COLO668 (cell line): ENCODE measurements around the gene PSMD11.
"Not testable (repeated sequence)": the region's sequence is repeated elsewhere in the genome, so short reads cannot be mapped to it uniquely, and the experiment has no call there.

Experiments
- DNase-seq: peaks from one replicate; lab custom pipeline; 2025; ENCODE audit not compliant: unreplicated experiment; lab: John Stamatoyannopoulos, UW

Gene PSMD11

DNA sequence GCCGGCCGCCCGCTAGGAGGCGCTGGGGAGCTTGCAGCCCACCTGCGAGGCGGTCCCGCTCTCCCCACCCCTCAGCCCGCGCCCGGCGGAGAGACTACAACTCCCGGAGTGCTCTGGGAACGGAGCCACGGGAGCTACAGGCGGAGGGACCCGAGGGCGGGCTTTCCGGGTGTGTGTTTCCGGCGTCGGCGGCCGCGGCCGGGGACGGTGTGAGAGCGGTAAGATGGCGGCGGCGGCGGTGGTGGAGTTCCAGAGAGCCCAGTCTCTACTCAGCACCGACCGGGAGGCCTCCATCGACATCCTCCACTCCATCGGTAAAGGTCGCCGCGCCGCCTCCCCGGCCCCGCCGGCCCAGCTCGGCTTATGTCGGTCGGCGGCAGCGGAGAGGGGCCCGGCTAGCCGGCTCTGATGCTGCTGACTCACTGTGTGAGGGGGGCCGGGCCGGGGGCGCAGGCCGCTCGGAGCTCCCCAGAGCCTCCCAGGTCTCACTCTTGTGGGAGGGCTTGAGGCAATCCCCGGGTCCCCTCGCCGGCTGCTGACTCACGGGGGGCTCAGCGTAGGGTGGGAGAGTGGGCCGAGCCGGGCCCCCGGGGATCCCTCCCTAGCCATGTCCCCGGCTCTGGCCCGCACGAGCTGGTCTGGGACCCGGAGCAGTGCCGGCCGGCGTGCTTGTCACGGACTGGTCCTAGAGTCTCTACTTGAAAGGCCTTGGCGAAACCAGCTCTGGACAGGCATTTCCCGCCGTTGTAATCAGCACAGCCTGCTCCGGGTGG, at the start of gene PSMD11:
TSS of gene PSMD11 (plus strand) at position 210 of the 773 bp plus-strand sequence. CDS start at position 224, 14 bp downstream.
- DNase-seq, result peak; percentile 94

DNA sequence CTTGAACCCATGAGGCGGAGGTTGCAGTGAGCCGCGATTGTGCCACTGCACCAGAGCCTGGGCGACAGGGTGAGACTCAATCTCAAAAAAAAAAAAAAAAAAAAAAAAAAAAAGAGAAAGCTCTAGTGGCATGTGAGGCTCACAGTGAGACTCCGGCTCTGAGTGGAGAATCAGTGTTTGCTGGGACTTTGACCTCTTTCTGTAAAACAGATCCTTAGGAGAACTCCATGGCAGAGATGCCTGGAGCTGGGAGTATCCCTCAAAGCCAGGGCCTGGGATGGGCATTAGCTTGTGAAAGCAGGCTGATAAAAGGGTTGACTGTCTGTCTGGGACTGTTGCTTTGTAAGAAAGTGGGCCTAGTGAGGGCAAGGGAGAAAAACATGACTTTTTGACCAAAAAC, 48.0 kb upstream of the PSMD11 start:
- no peak for DNase-seq

DNA sequence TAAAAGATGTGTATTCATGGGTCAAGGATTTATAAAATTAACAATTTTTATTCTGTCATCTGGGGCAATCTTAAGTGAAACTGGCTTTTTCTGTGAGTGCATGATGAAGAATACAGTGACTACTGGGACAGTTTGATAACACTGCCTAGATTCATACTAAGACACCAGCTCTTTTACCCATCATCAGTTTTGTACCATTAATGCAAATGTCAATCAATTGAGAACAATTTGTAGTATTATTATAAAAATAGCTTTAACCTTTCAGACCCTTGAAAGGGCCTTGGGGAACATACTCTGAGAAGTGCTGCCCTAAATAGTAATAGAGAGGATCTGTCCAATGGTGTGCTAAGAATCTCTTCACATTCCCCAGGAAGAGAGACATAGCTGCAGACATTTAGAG, 45.4 kb upstream of the PSMD11 start:
- DNase-seq, result no peak

DNA sequence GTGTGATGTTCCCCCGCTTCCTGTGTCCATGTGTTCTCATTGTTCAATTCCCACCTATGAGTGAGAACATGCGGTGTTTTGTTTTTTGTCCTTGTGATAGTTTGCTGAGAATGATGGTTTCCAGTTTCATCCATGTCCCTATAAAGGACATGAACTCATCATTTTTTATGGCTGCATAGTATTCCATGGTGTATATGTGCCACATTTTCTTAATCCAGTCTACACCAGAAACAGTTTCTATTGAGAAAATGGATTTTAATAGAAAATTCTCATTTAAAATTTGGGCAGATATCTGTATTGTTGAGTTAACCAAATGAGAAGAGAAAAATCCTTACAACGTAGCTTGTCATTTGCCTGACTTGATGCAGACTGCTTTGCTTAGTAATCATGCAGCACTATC, 34.2 kb upstream of the PSMD11 start:
- DNase-seq, result not testable (repeated sequence)

DNA sequence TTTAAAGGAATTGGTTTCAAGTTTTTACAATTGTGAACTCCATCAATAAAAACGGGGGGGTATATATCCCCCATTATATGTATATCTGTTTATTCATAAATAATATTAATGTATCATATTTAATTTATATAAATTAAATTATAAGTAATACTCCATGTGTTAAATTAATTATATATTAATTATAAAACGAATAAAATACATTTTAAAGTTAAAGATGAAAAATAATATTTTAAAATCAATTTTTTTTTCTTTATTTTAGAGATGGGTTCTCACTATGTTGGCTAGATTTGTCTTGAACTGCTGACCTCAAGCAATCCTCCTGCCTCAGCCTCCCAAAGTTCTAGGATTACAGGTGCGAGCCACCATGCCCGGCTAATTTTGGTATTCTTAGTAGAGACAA, 17.4 kb upstream of the PSMD11 start:
- DNase-seq, result no peak

DNA sequence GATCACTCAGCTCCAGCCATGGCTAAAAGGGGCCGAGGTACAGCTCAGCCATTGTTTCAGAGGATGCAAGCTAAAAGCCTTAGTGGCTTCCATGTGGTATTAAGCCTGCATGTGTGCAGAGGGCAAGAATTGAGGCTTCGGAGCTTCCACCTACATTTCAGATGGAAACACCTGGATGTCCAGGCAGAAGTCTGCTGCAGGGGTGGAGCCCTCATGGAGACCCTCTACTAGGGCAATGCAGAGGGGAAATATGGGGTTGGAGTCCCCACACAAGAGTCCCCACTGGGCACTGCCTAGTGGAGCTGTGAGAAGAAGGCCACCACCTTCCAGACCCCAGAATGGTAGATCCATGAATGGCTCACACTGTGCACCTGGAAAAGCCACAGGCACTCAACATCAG, 14.7 kb upstream of the PSMD11 start:
- DNase-seq, result no peak

DNA sequence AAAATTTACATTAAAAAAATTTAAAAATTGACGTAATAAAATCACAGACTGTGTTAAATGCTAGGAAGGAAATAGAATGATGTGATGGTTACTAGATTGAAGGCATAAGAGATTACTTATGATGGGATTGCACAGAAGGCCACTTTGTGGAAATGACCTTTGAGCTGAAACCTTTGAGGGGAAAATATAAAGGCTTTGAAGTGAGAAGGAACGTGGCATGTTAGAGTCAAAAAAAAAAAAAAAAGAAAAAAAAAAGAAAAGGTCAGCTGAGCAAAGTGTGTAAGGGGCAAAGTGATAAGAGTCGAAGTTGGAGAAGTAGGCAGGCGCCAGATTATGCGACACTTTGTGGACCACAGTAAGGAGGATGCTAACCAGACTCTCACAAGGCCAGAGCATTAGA, 3.6 kb upstream of the PSMD11 start:
- DNase-seq, result no peak

DNA sequence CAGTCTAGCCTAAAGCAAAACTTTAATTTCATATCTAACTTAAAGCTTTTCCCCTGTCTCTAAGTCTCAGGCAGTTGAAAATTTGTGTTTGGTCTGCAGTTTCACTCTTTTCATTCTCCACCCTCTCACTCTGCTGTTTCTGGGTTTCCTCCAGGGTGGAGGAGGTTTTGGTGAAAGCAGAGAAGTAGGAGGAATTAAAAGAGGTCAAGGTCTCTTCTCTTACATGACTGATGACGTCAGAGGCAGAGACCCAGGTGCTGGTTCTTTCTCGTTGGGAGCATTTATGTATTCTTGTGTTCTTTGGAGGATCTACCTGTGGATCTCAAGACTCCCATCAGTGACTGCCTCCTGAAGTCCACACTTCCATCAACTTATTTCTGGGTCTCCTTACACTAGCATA, 2.4 kb upstream of the PSMD11 start:
- no peak for DNase-seq

DNA sequence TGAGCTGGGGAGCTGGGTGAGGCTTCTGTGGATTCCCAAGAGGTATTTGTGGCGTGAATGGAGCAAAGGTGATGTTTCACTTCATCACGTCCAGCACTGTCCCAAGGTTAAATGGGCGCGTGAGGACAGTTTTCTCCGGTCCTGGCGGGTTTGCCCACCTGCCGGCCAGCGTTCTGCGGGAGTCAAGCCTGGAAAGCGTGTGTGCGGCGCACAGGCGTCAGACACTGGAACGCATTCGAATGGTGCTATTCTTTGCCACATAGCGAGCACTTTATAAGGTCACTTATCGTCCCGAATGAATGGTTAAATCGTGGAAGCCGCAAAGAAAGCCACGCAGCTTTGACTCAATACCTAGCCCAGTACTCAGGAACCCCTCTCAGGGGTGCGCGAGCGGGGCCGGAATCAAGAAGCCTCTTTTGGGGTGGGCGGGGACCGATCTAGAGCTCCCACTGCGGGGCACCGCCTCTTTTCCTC, 446 bp upstream of the PSMD11 start:
- DNase-seq, result no peak

DNA sequence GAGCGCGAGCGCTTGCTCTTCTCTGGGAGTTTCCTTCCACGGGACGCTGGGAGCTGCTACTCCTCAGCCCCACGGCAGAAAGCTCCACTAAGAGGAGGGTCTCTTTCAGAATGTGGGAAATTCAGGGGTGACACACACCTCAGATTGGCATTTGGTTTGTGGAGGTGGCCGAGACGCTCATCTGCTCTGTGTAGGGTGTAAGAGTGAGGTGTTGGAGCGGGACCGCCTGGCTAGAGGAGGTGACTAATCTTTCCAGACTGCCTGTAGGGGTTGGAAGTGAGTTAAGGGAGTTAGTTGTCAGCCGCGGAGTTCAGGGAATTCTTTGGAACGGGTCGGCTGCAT, 735 bp downstream of the PSMD11 start:
- DNase-seq, result peak; percentile 16

DNA sequence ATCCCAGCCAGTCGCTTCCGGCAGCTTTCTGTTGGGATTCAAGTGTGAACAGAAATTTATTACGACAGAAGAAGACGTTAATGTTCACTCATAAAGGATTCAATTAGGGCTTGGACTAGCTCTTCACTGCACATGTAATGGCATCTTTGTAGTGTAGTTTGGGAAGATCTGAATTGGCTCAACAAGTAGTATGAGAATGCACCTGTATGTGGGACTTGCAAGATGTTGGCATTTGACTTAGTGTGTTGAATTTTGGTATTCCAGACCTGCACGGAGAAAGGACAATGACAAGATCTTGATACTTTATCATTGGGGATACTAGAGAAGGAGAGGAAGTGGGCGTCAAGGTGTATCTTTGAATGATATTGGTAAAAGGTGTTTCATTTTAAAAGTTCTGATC, 1.2 kb downstream of the PSMD11 start:
- no peak for DNase-seq

DNA sequence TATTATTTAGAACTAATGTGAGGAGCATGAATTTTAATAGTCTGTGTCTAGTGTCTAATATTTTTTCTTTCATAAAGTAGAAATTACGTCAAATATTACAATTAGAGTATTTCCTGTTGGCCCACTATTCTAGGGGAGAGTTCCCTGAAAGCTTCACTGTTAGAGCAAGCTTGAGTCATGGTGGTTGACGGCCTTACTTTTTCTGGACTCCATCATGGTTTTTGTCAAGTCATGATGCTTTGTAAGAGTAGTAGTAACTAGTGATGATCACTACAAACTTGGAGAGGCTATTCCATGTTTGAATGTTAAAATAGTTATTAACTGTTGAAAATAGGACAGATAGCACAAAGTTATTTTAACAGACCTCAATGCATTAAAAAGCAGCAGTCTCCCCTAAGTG, 1.7 kb downstream of the PSMD11 start:
- DNase-seq, result no peak

DNA sequence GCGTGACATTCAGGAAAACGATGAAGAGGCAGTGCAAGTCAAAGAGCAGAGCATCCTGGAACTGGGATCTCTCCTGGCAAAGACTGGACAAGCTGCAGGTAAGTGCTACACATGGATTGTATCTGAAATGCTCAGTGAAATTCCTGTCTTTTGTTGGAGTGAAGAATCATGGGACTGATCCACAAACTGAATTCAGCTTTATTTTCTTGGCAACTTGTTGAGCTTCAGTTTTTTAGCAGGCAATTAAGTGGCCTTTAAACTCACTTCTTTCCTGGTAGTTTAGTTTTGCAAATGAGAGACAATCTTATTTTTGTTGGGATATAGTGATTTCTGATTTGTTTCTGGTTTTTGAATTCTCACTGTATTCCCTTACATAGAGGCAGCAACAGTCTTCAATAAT, 2.6 kb downstream of the PSMD11 start:
- DNase-seq, result no peak

DNA sequence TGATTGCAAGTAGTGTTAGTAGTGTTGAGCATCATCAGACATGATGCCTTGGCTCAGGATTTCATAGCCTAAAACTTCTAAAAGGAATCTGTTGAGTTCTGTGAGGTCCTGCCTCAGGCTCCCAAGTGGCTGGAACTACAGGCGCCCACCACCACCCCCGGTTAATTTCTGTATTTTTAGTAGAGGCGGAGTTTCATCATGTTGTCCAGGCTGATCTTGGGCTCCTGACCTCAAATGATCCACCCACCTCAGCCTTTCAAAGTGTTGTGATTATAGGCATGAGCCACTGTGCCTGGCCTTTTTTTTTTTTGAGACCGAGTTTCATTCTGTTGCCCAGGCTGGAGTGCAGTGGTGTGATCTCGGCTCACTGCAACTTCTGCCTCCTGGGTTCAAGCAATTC, 5.7 kb downstream of the PSMD11 start:
- DNase-seq, result no peak

DNA sequence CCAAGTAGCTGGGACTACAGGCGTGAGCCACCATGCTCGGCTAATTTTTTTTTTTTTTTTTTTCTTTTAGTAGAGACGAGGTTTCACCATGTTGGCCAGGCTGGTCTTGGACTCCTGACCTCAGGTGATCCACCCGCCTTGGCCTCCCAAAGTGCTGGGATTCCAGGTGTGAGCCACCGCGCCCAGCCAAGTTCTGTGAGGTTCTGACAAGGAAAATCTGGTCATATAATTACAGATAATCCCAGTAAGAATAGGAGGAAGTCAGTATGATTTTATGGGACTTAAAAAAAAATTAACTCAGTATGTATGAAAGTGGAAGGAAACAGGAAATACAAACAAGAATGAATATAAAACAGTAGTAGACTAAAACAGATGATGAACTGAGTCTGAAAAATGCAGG, 6.1 kb downstream of the PSMD11 start:
- DNase-seq, result not testable (repeated sequence)

DNA sequence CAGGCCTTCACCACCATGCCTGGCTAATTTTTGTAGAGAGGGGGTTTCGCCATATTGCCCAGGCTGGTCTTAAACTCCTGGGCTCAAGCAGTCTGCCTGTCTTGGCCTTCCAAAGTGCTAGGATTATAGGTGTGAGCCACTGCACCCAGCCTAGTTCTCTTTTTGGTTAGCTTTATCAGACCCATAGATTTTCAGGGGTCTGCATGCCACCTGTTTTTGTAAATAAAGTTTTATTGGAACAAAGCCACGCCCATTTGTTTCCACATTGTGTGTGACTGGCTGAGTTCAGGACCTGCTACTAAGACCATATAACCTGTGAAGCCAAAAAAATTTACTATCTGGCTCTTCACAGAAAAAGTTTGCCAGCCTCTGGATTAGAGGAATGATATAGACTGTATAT, 7.6 kb downstream of the PSMD11 start:
- DNase-seq, result no peak

DNA sequence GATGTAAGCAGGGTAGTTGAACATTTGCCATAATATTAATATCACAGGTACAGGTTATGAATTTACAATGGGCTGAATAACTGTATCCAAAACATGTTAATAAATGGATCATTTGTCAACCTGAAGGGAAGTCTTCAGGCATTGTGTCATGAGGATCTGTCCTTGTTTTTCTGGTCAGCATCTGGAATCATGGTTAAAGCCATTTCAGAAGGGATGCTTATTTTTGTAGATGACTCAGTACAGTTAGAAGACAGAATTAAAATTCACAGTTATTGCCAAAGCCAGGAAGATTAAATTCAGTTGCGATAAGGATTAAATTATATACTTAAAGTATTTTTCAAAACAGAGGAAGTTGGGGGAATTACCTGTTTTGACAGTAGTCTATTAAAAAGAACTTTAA, 8.0 kb downstream of the PSMD11 start:
- no peak for DNase-seq

DNA sequence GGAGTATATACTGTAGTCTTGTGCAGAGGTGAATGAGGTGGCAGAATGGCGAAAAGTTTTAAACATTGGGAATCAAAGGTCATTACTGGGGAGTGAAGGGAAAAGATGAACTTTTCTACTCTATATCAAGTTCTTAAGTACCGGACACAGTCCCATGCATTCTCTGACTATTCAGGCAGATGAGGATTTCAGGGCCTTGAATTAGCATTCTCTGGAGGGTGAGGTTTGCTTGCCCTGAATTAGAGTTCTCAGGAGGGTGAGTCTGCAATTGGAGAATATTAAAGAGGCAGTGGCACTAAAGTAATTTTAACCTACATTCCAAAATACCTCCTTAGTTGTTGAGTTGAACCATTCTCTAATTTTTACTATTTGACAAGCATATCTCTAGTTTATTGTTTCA, 9.1 kb downstream of the PSMD11 start:
- DNase-seq, result no peak

DNA sequence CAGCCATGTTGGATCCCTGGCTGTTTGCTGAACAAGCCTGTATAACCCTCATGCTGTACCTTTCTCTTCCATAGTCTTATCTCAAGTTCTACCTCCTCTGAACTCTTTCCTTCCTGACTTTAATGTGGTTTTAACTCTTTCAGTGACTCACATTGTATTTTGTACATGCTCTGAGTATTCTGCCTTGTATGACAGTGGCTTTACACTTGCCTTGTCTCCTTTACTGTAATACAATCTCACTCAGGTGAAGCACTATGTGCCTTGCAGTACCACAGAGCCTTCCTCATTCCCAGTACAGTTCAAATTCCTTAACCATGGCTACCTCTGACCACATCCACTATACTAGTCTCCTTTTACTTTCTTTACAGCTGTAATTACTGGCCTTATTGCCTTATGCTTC, 14.1 kb downstream of the PSMD11 start:
- no peak for DNase-seq

DNA sequence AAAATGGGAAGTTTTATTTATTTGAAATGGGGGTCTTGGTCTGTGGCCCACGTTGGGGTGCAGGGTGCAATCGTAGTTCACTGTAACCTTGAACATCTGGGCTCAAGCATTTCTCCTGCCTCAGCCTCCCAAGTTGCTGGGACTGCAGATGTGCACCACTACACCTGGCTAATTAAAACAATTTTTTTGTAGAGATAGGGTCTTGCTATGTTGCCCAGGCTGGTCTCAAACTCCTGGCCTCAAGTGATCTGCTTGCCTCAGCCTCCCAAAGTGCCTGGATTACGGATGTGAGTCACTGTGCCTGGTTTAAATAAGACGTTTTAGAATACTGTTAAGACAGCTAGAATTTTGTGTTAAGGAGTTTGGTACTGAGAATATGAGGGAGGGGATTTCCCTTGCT, 15.7 kb downstream of the PSMD11 start:
- DNase-seq, result no peak

DNA sequence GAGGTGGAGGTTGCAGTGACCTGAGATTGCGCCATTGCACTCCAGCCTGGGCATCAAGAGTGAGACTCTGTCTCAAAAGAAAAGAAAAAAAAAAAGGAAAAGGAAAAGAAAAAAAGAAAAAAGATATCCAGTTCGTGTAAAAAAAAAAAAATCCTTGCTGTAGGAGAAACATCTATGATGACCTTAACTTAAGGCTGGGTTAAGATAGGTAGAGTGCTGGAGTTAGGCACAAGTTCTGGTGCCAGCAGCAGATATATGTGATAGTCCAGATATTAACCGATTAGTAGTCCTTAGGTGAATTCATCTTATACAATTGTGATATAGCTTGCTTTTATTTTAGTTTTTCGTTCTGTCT, 17.2 kb downstream of the PSMD11 start:
- DNase-seq, result no peak

DNA sequence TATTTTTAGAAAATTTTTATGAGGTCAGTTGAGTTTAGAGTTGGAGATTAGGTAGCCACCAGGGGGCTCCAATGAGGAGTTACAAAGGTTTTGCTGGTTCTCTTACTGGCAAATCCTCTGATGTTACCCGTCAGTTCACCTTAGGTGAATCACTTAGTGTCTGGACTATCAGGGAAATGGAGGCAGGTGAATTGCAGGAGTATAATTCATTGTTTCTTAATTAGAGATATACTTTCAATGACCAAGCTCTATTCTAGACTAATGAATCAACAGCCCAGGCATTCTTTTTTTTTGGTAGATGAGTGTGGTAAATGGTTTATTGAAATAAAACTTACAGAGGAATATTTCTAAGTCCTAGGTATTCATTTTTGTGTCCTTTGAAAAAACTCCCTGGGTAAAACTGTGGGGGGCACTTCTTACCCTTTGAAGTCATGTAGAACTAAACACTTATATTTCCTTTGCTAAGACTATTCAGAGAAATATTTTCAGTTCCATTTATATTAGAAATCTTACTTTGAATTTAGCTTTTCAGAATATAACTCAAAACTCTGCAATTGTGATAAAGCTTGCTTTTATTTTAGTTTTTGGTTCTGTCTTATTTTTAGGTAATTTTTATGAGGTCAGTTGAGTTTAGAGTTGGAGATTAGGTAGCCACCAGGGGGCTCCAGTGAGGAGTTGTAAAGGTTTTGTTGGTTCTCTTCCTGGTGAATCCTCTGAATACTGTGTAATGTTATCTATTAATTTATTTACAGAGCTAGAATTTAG, 17.7 kb downstream of the PSMD11 start:
- peak; percentile 33 for DNase-seq

DNA sequence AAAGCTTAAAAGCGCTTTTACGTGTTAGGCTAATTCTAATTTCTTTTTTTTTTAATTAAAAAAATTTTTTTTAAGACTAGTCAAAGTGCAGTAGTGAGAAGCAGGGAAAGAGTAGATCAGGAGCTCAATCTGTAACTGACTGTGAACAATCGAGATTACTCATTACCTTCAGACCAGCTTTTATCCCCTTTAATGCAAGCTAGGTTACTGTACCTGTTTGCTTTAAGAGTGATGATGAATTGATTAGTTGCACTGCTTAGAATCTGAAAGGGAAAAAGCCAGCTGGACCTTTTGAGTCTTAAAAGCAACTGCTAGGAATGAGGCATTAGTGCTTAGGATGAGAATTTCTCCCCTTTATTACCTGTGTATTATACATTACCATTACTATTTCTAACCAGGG, 19.0 kb downstream of the PSMD11 start:
- no peak for DNase-seq
